Small intestine (tissue), 7 donors: ENCODE data around the gene ARHGAP15. TPM values are rescaled to one million over a fixed set of nuclear protein-coding genes. Genes with fewer than 3 reads are reported as not detected.

Experiments
- DNase-seq, 2 donors: peaks; one replicate each; pipeline versions ENCODE4 v3.0.0 to v3.0.0-alpha.2; 2013
- FAIRE-seq: peaks from 2 replicates; lab custom pipeline; 2012; peaks lifted over from hg19 to GRCh38; lab: Jason Lieb, UNC
- H3K27ac ChIP-seq, 3 donors: one replicate each; pipeline ENCODE4 v1.5.1; 2013; ENCODE audit warnings: low read length in 2 of 3, mild to moderate bottlenecking in 2 of 3, control low read depth in 1 of 3, inconsistent platforms in 1 of 3, low read depth in 1 of 3, moderate library complexity in 1 of 3
- H3K27me3 ChIP-seq, 3 donors: one replicate each; pipeline ENCODE4 v1.6.1; 2013; ENCODE audit warnings: low read length in 3 of 3, inconsistent platforms in 1 of 3; ENCODE audit not compliant: control insufficient read depth in 3 of 3, insufficient read depth in 3 of 3
- H3K36me3 ChIP-seq, 3 donors: one replicate each; pipeline ENCODE4 v1.6.1; 2013; ENCODE audit warnings: low read length in 3 of 3, inconsistent platforms in 1 of 3, low read depth in 1 of 3, mild to moderate bottlenecking in 1 of 3, moderate library complexity in 1 of 3; ENCODE audit not compliant: control insufficient read depth in 3 of 3, insufficient read depth in 2 of 3
- H3K4me1 ChIP-seq, 3 donors: one replicate each; pipeline ENCODE4 v1.6.1; 2013; ENCODE audit warnings: low read length in 2 of 3, inconsistent platforms in 1 of 3, low read depth in 1 of 3, mild to moderate bottlenecking in 1 of 3, moderate library complexity in 1 of 3; ENCODE audit not compliant: control insufficient read depth in 3 of 3, insufficient read depth in 2 of 3
- H3K4me3 ChIP-seq, 3 donors: one replicate each; pipeline ENCODE4 v1.5.1; 2013; ENCODE audit warnings: low read length in 3 of 3, control low read depth in 1 of 3, inconsistent platforms in 1 of 3, low read depth in 1 of 3, mild to moderate bottlenecking in 1 of 3, moderate library complexity in 1 of 3
- H3K9me3 ChIP-seq, 2 donors: one replicate each; pipeline ENCODE4 v1.6.1; 2013; ENCODE audit warnings: low read depth in 1 of 2, low read length in 1 of 2; ENCODE audit not compliant: control insufficient read depth in 2 of 2, insufficient read depth in 1 of 2
- WGBS, 3 donors: extraction: QIAGEN DNeasy Blood & Tissue Kit; methylation state at CpG; one replicate each; pipeline ENCODE4 v1.1.7; 2013; 5-methylcytosine and 5-hydroxymethylcytosine counted together
- polyA plus RNA-seq, 4 donors: library from polyadenylated mRNA; stranded (reverse) in 3 of 4; unstranded in 1 of 4; fragments of 200-250 nt in 3 of 4; fragments of 120-200 nt in 1 of 4; gene quantifications; one replicate each; pipeline versions ENCODE4 v1.2.1 to v1.2.3, GENCODE V29; 2013
- donor health status: healthy with polysubstance abuse.
- donor health status: control.
- donor health status: control.
- donor health status: Bipolar disorder and iron deficiency.
- donor health status: healthy.

ARHGAP15 gene
- polyA plus RNA-seq, 4 donors, result 0.67 to 18.2 (median 10.1) TPM

DNA sequence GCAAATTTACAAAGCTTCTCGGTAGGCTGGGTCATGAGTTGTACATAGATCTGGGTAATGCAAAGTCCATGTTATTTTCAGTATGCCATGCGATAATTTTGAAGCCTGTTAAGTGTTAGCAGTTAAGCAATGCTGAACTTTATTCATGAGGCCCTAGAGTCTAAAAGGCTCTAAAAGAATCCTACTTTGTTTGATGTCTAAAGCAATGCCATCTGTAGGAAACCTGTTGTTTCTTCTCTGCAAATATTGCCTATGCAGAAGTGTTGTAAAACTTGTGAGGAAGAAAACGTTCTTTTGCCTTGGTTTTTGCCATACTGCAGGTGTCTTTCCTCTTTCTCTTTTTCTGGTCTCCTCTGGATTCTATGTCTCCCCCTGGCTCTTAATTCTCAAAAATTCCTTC is 9.1 kb downstream of the ARHGAP15 start:
- FAIRE-seq, result no peak
- no peak overlapping the region for H3K4me3 ChIP-seq
- no peaks in the 10 kb centered on the region for H3K27me3 ChIP-seq
- DNase-seq, result no peak
- no peaks in the 10 kb centered on the region for H3K9me3 ChIP-seq
- no peak overlapping the region for H3K27ac ChIP-seq
- H3K4me1 ChIP-seq, result no peaks in the 10 kb centered on the region
- H3K36me3 ChIP-seq, result no peaks in the 10 kb centered on the region
- WGBS, 3 donors, result 39 to 64% (median 56%) methylated on average over 3 of the region's 3 CpGs

DNA sequence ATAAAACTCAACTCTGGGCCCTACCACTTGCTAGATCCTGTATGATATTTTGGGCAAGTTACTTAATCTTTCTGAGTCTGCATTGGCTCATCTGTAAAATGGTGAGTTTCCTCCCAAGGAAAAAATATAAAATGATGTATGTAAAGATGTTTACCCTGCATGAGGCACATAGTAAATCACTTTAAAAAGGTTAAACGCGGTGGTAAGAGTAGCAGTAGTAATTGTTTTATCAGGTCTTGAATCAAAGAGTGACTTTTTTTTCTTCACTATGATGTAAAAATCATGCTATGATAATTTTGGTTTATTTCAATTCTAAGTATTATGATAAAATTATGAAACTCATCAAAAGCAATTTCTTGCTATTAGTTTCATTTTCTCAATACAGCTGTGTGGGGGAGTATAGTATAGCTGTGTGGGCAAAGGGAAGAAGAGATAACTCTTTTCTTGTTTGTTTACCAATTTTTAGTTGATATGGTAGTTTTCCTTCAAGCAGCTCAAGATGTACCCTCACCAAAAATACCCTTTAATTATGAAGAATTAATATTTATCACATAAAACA is 10.7 kb downstream of the ARHGAP15 start:
- Histone ChIP-seq H3K27ac (no peak overlapping the region), H3K4me3 (no peak overlapping the region), H3K4me1 (no peaks in the 10 kb centered on the region), H3K9me3 (no peaks in the 10 kb centered on the region), H3K27me3 (no peaks in the 10 kb centered on the region), H3K36me3 (no peaks in the 10 kb centered on the region)
- no peak for FAIRE-seq
- WGBS, 3 donors, result 66 to 88% (median 73%) methylated on average over 2 of the region's 2 CpGs
- DNase-seq, result no peak

DNA sequence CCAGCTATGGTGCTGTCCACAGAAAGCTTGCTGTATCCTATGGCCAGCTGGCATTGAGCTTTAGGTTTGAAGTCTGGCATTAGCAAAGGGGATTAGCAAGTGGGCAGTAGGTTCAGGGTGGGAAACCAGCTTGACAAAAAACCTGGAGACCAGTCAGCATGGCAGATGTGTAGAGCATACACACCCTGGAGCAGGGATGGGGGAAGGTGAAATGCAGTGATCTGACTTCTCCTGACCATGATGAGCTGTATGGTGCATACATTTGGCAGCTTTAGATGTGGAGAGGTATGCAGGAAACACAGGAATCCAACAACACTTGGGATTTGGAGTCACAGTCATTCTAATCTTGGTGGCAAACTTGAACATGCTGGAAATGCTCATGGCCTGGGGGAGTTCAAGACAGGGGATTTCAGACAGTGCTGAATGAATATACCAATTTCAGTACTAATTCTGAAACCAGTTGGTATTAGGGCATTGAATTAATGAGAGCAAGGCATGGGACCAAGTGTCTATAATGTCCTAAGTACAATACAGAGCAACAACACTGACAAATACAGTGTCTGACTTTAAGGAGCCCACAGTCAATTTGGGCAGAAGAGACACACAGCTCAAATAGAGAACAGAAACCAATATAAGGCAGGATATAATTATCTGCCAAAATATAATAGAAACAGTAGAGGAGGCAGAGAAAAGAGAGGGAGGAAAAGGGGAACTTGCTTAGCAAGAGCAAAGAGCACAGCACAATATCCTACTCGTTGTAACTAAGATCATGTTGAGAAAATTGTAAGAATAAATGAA is 11.8 kb downstream of the ARHGAP15 start:
- FAIRE-seq (no peak), DNase-seq (no peak)
- no peaks in the 10 kb centered on the region for H3K27me3 ChIP-seq
- H3K4me3 ChIP-seq, result no peak overlapping the region
- no peak overlapping the region for H3K27ac ChIP-seq
- 60 to 73% (median 71%) methylated on average over 1 of the region's 1 CpG for WGBS, 3 donors
- no peaks in the 10 kb centered on the region for H3K9me3 ChIP-seq
- no peaks in the 10 kb centered on the region for H3K36me3 ChIP-seq
- no peaks in the 10 kb centered on the region for H3K4me1 ChIP-seq

DNA sequence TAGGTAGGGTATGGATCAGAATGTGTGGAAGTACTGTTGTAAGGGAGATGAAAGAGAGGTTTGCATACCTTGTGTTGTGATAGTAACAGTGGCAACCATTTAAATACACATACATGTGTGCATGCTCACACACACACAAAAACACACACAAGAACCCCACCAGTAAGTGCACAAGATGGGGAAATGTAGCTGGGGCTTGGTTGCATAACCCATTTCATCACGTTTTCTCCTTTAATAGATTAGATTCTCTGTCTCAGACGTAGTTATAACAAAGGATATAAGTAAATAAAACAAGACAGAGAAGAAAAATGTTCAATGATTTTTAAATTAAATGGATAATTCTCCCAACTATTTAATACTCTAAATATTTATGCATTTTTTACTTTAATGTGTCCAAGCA is 13.4 kb downstream of the ARHGAP15 start:
- no peaks in the 10 kb centered on the region for H3K27me3 ChIP-seq
- H3K4me1 ChIP-seq, result no peaks in the 10 kb centered on the region
- H3K4me3 ChIP-seq, result no peak overlapping the region
- FAIRE-seq (no peak), DNase-seq (no peak)
- H3K9me3 ChIP-seq, result no peaks in the 10 kb centered on the region
- H3K36me3 ChIP-seq, result no peaks in the 10 kb centered on the region
- WGBS, 3 donors, result 46 to 70% (median 63%) methylated on average over 2 of the region's 2 CpGs
- no peak overlapping the region for H3K27ac ChIP-seq

DNA sequence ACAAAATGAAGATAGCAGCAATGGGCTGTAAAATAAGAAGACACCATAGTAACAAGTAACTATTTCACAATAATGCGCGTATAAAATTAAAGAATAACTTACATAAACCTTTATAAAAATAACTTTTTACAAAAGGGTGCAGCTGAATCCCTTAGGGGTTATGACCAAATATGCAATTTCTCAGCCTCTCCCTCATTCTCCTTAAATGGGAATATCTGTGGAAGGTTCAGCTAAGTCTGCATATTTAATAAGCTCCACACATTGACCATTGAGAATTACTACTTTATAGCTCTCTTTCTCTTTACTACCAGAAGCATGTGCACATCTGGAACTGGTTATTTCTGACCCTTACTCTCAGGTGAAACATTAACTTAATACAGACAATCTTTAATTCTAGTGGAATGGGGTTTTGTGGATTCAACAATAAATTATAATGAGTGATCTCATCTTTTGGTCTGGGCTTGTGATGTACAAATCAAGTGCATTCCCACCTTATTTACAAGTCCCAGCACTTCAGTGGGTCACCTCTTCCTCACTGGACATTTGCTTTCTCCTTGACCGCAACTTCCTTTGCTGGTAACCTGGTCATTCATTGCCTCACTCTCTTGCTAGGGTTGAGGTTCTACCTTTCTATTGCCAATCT is 15.7 kb downstream of the ARHGAP15 start:
- Histone ChIP-seq H3K4me1 (no peaks in the 10 kb centered on the region), H3K9me3 (no peaks in the 10 kb centered on the region), H3K27ac (no peak overlapping the region), H3K27me3 (no peaks in the 10 kb centered on the region), H3K4me3 (no peak overlapping the region), H3K36me3 (no peaks in the 10 kb centered on the region)
- FAIRE-seq (no peak), DNase-seq (no peak)
- WGBS, 3 donors, result 94 to 98% (median 97%) methylated on average over 3 of the region's 3 CpGs

DNA sequence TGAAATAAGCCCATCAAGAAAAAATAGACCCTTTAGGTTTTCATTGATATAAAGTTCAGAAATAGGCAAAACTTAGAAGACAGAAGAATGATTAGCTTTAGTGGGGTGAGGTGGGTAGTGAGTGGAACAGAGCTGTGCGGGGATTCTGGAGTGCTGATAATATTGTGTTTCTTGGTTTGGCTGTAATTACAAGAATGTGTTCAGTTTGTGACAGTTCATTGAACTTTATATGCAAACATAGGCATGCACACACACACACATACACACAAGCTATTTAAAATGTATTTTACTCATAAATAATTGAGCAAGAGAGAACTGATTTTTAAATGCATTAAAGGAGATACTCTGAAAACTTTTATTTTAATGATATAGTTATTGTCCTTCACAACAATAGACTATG is 17.1 kb downstream of the ARHGAP15 start:
- no peak overlapping the region for H3K4me3 ChIP-seq
- 54 to 66% (median 56%) methylated on average over 1 of the region's 1 CpG for WGBS, 3 donors
- H3K27ac ChIP-seq, result no peak overlapping the region
- no peak for DNase-seq
- no peaks in the 10 kb centered on the region for H3K27me3 ChIP-seq
- no peaks in the 10 kb centered on the region for H3K4me1 ChIP-seq
- H3K36me3 ChIP-seq, result no peaks in the 10 kb centered on the region
- FAIRE-seq, result no peak
- H3K9me3 ChIP-seq, result no peaks in the 10 kb centered on the region

DNA sequence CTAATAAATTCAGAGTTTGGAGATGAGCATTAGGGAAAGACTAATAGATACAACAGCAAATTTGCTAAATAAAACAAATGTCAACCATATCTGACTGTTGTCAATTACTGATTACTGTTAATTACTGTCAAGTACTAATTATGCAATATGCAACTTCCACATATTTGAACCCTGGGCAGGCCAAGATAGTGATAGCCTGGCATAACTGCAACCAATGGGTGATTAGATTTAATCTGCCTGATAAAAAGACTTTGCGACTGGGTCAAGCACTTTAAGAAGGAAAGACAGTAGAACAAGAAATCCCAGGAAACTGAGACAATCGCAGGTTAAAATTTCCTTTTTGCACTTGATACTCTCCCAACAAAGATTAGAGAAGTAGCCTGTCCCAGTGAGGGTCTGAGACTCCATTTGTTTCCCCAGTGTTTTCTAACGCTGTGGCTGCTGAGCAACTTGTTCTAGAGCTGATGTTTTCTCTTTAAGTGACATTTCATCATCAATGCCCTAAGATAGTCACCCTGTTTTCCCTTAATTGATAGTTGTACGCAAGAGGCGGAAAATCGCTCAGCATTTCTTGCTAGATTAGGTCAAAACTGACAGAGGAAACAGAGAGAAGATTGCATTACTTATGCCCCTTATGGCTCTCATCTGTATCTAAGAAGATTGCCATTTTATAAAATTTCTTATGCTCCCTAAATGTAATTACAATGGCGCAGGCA is 17.8 kb downstream of the ARHGAP15 start:
- 76 to 85% (median 78%) methylated on average over 7 of the region's 7 CpGs for WGBS, 3 donors
- no peak overlapping the region for H3K27ac ChIP-seq
- DNase-seq, result no peak
- no peak for FAIRE-seq
- H3K9me3 ChIP-seq, result no peaks in the 10 kb centered on the region
- H3K36me3 ChIP-seq, result no peaks in the 10 kb centered on the region
- no peak overlapping the region for H3K4me3 ChIP-seq
- no peaks in the 10 kb centered on the region for H3K4me1 ChIP-seq
- H3K27me3 ChIP-seq, result no peaks in the 10 kb centered on the region

DNA sequence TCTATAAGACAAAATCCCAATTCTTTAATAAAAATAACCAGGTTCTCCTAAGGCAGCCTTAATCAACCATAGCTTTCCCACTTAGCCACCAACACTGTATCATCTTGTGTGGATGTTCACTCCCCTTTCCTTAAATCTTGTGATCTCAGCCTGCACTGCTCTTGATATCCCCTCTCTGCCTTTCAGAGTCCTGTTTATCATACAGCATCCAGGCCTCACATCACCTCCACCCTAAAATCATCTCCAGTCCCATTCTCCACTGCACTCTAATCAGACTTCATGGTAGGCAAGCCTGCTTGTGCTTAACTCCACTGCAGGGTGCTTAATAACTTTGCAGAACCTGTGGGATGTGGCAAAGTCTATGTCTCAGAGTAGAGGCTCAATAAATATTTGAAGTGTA is 18.8 kb downstream of the ARHGAP15 start:
- no peak for FAIRE-seq
- no peaks in the 10 kb centered on the region for H3K4me1 ChIP-seq
- no peak overlapping the region for H3K4me3 ChIP-seq
- no peaks in the 10 kb centered on the region for H3K9me3 ChIP-seq
- H3K27me3 ChIP-seq, result no peaks in the 10 kb centered on the region
- no peak for DNase-seq
- H3K27ac ChIP-seq, result no peak overlapping the region
- no peaks in the 10 kb centered on the region for H3K36me3 ChIP-seq
